ENCODE measurements around the gene MKNK1.

MKNK1 gene

GRCh38 chr1:46635205-46635604 is 31.1 kb upstream of the MKNK1 start:
- H3K36me3 ChIP-seq (ENCODE audit: low read depth), result peaks cover 37% of the 10 kb centered on the region
- no peak overlapping the region for H3K27ac ChIP-seq (ENCODE audit: poor library complexity, severe bottlenecking)
- no peaks in the 10 kb centered on the region for H3K9me3 ChIP-seq (ENCODE audit: severe bottlenecking)
- no peaks in the 10 kb centered on the region for H3K27me3 ChIP-seq (ENCODE audit: insufficient read depth, poor library complexity, severe bottlenecking)
- TF ChIP-seq CTCF (IDR thresholded peaks at IDR 0.05; ENCODE audit: poor library complexity, severe bottlenecking), result no peak
- no peak for ATAC-seq (ENCODE audit: low read depth)
- H3K4me3 ChIP-seq (ENCODE audit: severe bottlenecking), result no peak overlapping the region
- H3K4me1 ChIP-seq (ENCODE audit: insufficient read depth, poor library complexity, severe bottlenecking), result peaks cover 9% of the 10 kb centered on the region
- DNase-seq (ENCODE audit: low spot score), result no peak

- Histone ChIP-seq H3K9me3 (ENCODE audit: severe bottlenecking) (no peaks in the 10 kb centered on the region), H3K27me3 (ENCODE audit: insufficient read depth, poor library complexity, severe bottlenecking) (no peaks in the 10 kb centered on the region), H3K4me1 (ENCODE audit: insufficient read depth, poor library complexity, severe bottlenecking) (no peaks in the 10 kb centered on the region), H3K4me3 (ENCODE audit: severe bottlenecking) (no peak overlapping the region), H3K36me3 (ENCODE audit: low read depth) (peaks cover 31% of the 10 kb centered on the region), H3K27ac (ENCODE audit: poor library complexity, severe bottlenecking) (no peak overlapping the region)
- DNase-seq (ENCODE audit: low spot score) (no peak), ATAC-seq (ENCODE audit: low read depth) (no peak)
- TF ChIP-seq CTCF (IDR thresholded peaks at IDR 0.05; ENCODE audit: poor library complexity, severe bottlenecking), result no peak
Observed at GRCh38 chr1:46630719-46631118, 26.7 kb upstream of the MKNK1 start.

- Histone ChIP-seq H3K9me3 (ENCODE audit: severe bottlenecking) (no peaks in the 10 kb centered on the region), H3K27me3 (ENCODE audit: insufficient read depth, poor library complexity, severe bottlenecking) (no peaks in the 10 kb centered on the region), H3K27ac (ENCODE audit: poor library complexity, severe bottlenecking) (no peak overlapping the region), H3K36me3 (ENCODE audit: low read depth) (no peaks in the 10 kb centered on the region), H3K4me1 (ENCODE audit: insufficient read depth, poor library complexity, severe bottlenecking) (peaks cover 6% of the 10 kb centered on the region), H3K4me3 (ENCODE audit: severe bottlenecking) (no peak overlapping the region)
- no peak for ATAC-seq (ENCODE audit: low read depth)
- TF ChIP-seq CTCF (IDR thresholded peaks at IDR 0.05; ENCODE audit: poor library complexity, severe bottlenecking), result no peak
- DNase-seq (ENCODE audit: low spot score), result no peak
Observed at GRCh38 chr1:46623743-46624644, 19.9 kb upstream of the MKNK1 start.

GRCh38 chr1:46622344-46622743 is 18.3 kb upstream of the MKNK1 start:
- Histone ChIP-seq H3K4me3 (ENCODE audit: severe bottlenecking) (no peak overlapping the region), H3K36me3 (ENCODE audit: low read depth) (no peaks in the 10 kb centered on the region), H3K4me1 (ENCODE audit: insufficient read depth, poor library complexity, severe bottlenecking) (peaks cover 6% of the 10 kb centered on the region), H3K27ac (ENCODE audit: poor library complexity, severe bottlenecking) (no peak overlapping the region), H3K27me3 (ENCODE audit: insufficient read depth, poor library complexity, severe bottlenecking) (no peaks in the 10 kb centered on the region), H3K9me3 (ENCODE audit: severe bottlenecking) (no peaks in the 10 kb centered on the region)
- ATAC-seq (ENCODE audit: low read depth), result no peak
- TF ChIP-seq CTCF (IDR thresholded peaks at IDR 0.05; ENCODE audit: poor library complexity, severe bottlenecking), result peak; percentile 27
- DNase-seq (ENCODE audit: low spot score), result no peak

- H3K36me3 ChIP-seq (ENCODE audit: low read depth), result no peaks in the 10 kb centered on the region
- peaks cover 10% of the 10 kb centered on the region for H3K4me1 ChIP-seq (ENCODE audit: insufficient read depth, poor library complexity, severe bottlenecking)
- TF ChIP-seq CTCF (IDR thresholded peaks at IDR 0.05; ENCODE audit: poor library complexity, severe bottlenecking), result no peak
- DNase-seq (ENCODE audit: low spot score) (no peak), ATAC-seq (ENCODE audit: low read depth) (peak; percentile 47; the same call in 2 of the 3 replicates)
- no peaks in the 10 kb centered on the region for H3K27me3 ChIP-seq (ENCODE audit: insufficient read depth, poor library complexity, severe bottlenecking)
- no peaks in the 10 kb centered on the region for H3K9me3 ChIP-seq (ENCODE audit: severe bottlenecking)
- H3K27ac ChIP-seq (ENCODE audit: poor library complexity, severe bottlenecking), result no peak overlapping the region
- H3K4me3 ChIP-seq (ENCODE audit: severe bottlenecking), result no peak overlapping the region
Observed at GRCh38 chr1:46621930-46622329, 17.9 kb upstream of the MKNK1 start.

Measured in RWPE2 (cell line).